HepG2 (cell line): ENCODE results near the gene SLC1A3. TPM values are rescaled to one million over a fixed set of nuclear protein-coding genes. Genes with fewer than 3 reads are reported as not detected.

Source experiments
- ATAC-seq: fragments of 200-7000 bp; cut with Tn5 transposase; 3 replicates; pipeline ENCODE4 v1.9.1; 2020; ENCODE audit warnings: mild to moderate bottlenecking, moderate library complexity
- BruUV-seq: library from RNA; stranded (reverse); fragments of 400-500 nt; replicated peaks from 2 replicates; lab custom pipeline; 2021; lab: Mats Ljungman, UMichigan
- CTCF ChIA-PET: fragments of 300-600 bp; formaldehyde crosslinking; extraction: SDS; loops from one replicate; lab custom pipeline; 2021; ENCODE audit warnings: low total read pairs, inconsistent platforms, low intra/inter-chr PET ratio; lab: Yijun Ruan, JAX
- POLR2A ChIA-PET: fragments of 350-600 bp; sonication (Branson Sonifier 250); formaldehyde crosslinking; loops from one replicate; lab custom pipeline; 2020; ENCODE audit warnings: antibody characterized with exemption, inconsistent platforms; lab: Yijun Ruan, JAX
- DNase-seq: peaks from one replicate; pipeline ENCODE4 v3.0.0-alpha.2; 2015; ENCODE audit warnings: low spot score
- FAIRE-seq: peaks from 3 replicates; lab custom pipeline; 2011; peaks lifted over from hg19 to GRCh38; lab: Jason Lieb, UNC
- H2AFZ ChIP-seq: one replicate; pipeline ENCODE4 v1.6.1; 2011; ENCODE audit warnings: low read length, inconsistent platforms
- H3K27ac ChIP-seq: fragments of 300-600 bp; 3 replicates; pipeline ENCODE4 v1.8.0; 2011; ENCODE audit warnings: mixed run types, mild to moderate bottlenecking, mixed read lengths, low read length, inconsistent platforms; ENCODE audit not compliant: insufficient read depth; ENCODE audit errors: extremely low read length
- H3K27me3 ChIP-seq, 2 experiments: fragments of 200-600 bp in 1 of 2; 2 replicates in 1 of 2; 3 replicates in 1 of 2; pipeline versions ENCODE4 v1.6.0 to v1.8.0; 2011; ENCODE audit warnings: low read length in 2 of 2, mild to moderate bottlenecking in 2 of 2, moderate library complexity in 2 of 2, inconsistent platforms in 1 of 2; ENCODE audit not compliant: insufficient read depth in 2 of 2, control insufficient read depth in 1 of 2
- H3K36me3 ChIP-seq, 2 experiments: fragments of 200-600 bp in 1 of 2; replicated peaks in 1 of 2; 2 replicates in 1 of 2; 3 replicates in 1 of 2; pipeline versions ENCODE4 v1.5.1 to v1.8.0; 2011; ENCODE audit warnings: low read length in 2 of 2, inconsistent platforms in 1 of 2; ENCODE audit not compliant: insufficient read depth in 2 of 2, control insufficient read depth in 1 of 2
- H3K4me1 ChIP-seq: 2 replicates; pipeline ENCODE4 v1.5.1; 2012; ENCODE audit warnings: low read length, inconsistent platforms; ENCODE audit not compliant: insufficient read depth
- H3K4me2 ChIP-seq: 2 replicates; pipeline ENCODE4 v1.6.0; 2011; ENCODE audit warnings: low read depth, low read length, inconsistent platforms
- H3K4me3 ChIP-seq, 3 experiments: fragments of 200-600 bp in 1 of 3; sonication (generic), shearing (Covaris generic) in 1 of 3; replicated peaks in 1 of 3; 2 replicates each; pipeline ENCODE4 v1.5.1; 2011 to 2016; ENCODE audit warnings: low read length in 3 of 3, inconsistent platforms in 2 of 3, low read depth in 2 of 3, mild to moderate bottlenecking in 2 of 3, control low read depth in 1 of 3, mixed read lengths in 1 of 3; ENCODE audit not compliant: insufficient read depth in 1 of 3
- H3K79me2 ChIP-seq: one replicate; pipeline ENCODE4 v1.6.1; 2011; ENCODE audit warnings: low read length, inconsistent platforms; ENCODE audit not compliant: insufficient read depth
- H3K9ac ChIP-seq: 2 replicates; pipeline ENCODE4 v1.6.0; 2011; ENCODE audit warnings: mild to moderate bottlenecking, low read depth, low read length, inconsistent platforms; ENCODE audit not compliant: insufficient read depth
- H3K9me3 ChIP-seq: 2 replicates; pipeline ENCODE4 v1.5.1; 2012; ENCODE audit warnings: mild to moderate bottlenecking, low read length
- H4K20me1 ChIP-seq: 2 replicates; pipeline ENCODE4 v1.6.0; 2011; ENCODE audit warnings: inconsistent platforms, mild to moderate bottlenecking, low read length, moderate library complexity; ENCODE audit not compliant: insufficient read depth
- GATAD1 ChIP-seq: IDR thresholded peaks from 2 replicates; pipeline ENCODE4 v1.6.1; 2016; ENCODE audit warnings: missing genetic modification reagents, missing compliant biosample characterization
- MIXL1 ChIP-seq: IDR thresholded peaks from 2 replicates; pipeline ENCODE4 v1.6.1; 2016
- MYNN ChIP-seq: sonication (generic); formaldehyde crosslinking; IDR thresholded peaks from 2 replicates; pipeline ENCODE4 v1.4.0; 2020; ENCODE audit warnings: mild to moderate bottlenecking, low read depth, missing genetic modification reagents
- NFE2L2 ChIP-seq: fragments of 150-350 bp; IDR thresholded peaks from 2 replicates; pipeline ENCODE4 v1.6.1; 2014; ENCODE audit warnings: low read length
- NR2F1 ChIP-seq, 2 experiments: fragments of 450-650 bp in 1 of 2; formaldehyde crosslinking in 1 of 2; IDR thresholded peaks; 2 replicates each; pipeline versions ENCODE4 v1.5.0 to v1.6.1; 2016 to 2020; ENCODE audit warnings: mild to moderate bottlenecking in 1 of 2, missing compliant biosample characterization in 1 of 2, missing genetic modification reagents in 1 of 2, moderate library complexity in 1 of 2
- SMAD1 ChIP-seq: sonication (generic); formaldehyde crosslinking; IDR thresholded peaks from 2 replicates; pipeline ENCODE4 v1.4.0; 2020; ENCODE audit warnings: missing genetic modification reagents, low read depth, mild to moderate bottlenecking, borderline replicate concordance
- SMYD3 ChIP-seq: sonication (generic); formaldehyde crosslinking; IDR thresholded peaks from 2 replicates; pipeline ENCODE4 v1.8.1; 2023; ENCODE audit warnings: mild to moderate bottlenecking, missing genetic modification reagents
- ZFP36L2 ChIP-seq: sonication (generic); formaldehyde crosslinking; IDR thresholded peaks from 2 replicates; pipeline ENCODE4 v1.4.0; 2020; ENCODE audit warnings: missing genetic modification reagents
- ZFYVE20 ChIP-seq: sonication (generic); formaldehyde crosslinking; IDR thresholded peaks from 2 replicates; pipeline ENCODE4 v1.8.0; 2023; ENCODE audit warnings: low read depth, mild to moderate bottlenecking, moderate library complexity, missing genetic modification reagents, borderline replicate concordance
- ZNF124 ChIP-seq: sonication (generic); formaldehyde crosslinking; IDR thresholded peaks from 2 replicates; pipeline ENCODE4 v1.4.0; 2020; ENCODE audit warnings: missing genetic modification reagents
- ZNF720 ChIP-seq: sonication (generic); formaldehyde crosslinking; IDR thresholded peaks from 2 replicates; pipeline ENCODE4 v1.4.0; 2020; ENCODE audit warnings: missing genetic modification reagents
- ZNF768 ChIP-seq: sonication (generic); formaldehyde crosslinking; IDR thresholded peaks from 2 replicates; pipeline ENCODE4 v1.4.0; 2020; ENCODE audit warnings: missing genetic modification reagents
- ZNF841 ChIP-seq: sonication (generic); formaldehyde crosslinking; IDR thresholded peaks from 2 replicates; pipeline ENCODE4 v1.8.1; 2023; ENCODE audit warnings: missing genetic modification reagents, borderline replicate concordance
- WGBS: methylation state at CpG from one replicate; pipeline ENCODE4 v1.1.6; 2017; ENCODE audit warnings: low lambda C conversion rate; 5-methylcytosine and 5-hydroxymethylcytosine counted together
- in situ Hi-C: cut with HindIII; loops from 2 replicates; pipeline ENCODE4 v1.10.0; 2017; ENCODE audit warnings: low pct_unique_long_range_greater_than_20kb; ENCODE audit not compliant: extremely low pct_ligation_motif_present
- intact Hi-C: fragments of 100-400 bp; cut with micrococcal nuclease; formaldehyde crosslinking; loops from one replicate; pipeline ENCODE4 v1.10.0; 2022; ENCODE audit not compliant: unreplicated experiment
- polyA plus RNA-seq, 8 experiments: library from polyadenylated mRNA; depleted of rRNA in 3 of 8; stranded (reverse) in 7 of 8; unstranded in 1 of 8; fragments of >200 nt; fragmentation: Illumina TruSeq in 4 of 8; extraction: Trizol in 4 of 8; gene quantifications; 2 replicates each; pipeline versions ENCODE4 v1.2.1 to v1.2.3, GENCODE V29; 2011 to 2016; ENCODE audit warnings: low read depth in 4 of 8, missing spikeins in 1 of 8, mixed read lengths in 1 of 8; ENCODE audit not compliant: insufficient read depth in 1 of 8
- total RNA-seq, 5 experiments: library from RNA; depleted of rRNA; stranded (reverse); fragments of >200 nt; fragmentation: Illumina TruSeq; extraction: Trizol; gene quantifications; 2 replicates each; pipeline ENCODE4 v1.2.3, GENCODE V29; 2016; ENCODE audit warnings: low read depth in 1 of 5
- TF ChIP-seq, protein P1 (sequence below): sonication (generic); formaldehyde crosslinking; IDR thresholded peaks from 2 replicates; pipeline ENCODE4 v1.5.0; 2020; ENCODE audit warnings: missing genetic modification reagents, mild to moderate bottlenecking, borderline replicate concordance
- TF ChIP-seq, protein P2 (sequence below): sonication (generic); formaldehyde crosslinking; IDR thresholded peaks from 2 replicates; pipeline ENCODE4 v1.8.0; 2022; ENCODE audit warnings: mild to moderate bottlenecking, missing genetic modification reagents, borderline replicate concordance
- TF ChIP-seq, protein P3 (sequence below): sonication (generic); formaldehyde crosslinking; IDR thresholded peaks from 2 replicates; pipeline ENCODE4 v1.4.0; 2020; ENCODE audit warnings: missing genetic modification reagents, borderline replicate concordance

SLC1A3 gene
- total and polyA plus RNA-seq, 2 of the 13 experiments (the other 11 are each of a cell fraction or from before 2014, with no cell fraction given), result 0.09 TPM; not detected in 1

DNA sequence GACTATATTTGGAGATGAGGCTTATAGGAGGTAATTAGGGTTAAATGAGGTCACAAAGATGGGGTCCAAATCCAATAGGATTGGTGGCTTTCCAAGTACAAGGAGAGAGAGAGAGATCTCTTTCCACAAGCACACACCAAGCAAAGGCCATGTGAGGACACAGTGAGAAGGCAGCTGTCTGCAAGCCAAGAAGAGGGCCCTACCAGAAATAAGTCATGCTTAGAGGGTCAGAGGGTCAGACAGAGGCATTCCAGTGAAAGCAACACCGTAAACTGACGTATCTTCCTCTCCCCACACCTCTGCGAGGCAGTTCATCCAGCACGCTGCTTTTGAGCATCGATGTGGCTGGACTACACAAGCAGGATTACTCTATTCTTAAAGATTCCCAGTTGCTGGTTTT, 87.9 kb downstream of the SLC1A3 start:
- Histone ChIP-seq H3K79me2 (no peaks in the 10 kb centered on the region), H3K27me3 (peaks cover 0 to 2% of the 10 kb centered on the region in 2 experiments; a peak in 1 of 5 replicates), H3K27ac (no peak overlapping the region), H2AFZ (no peak overlapping the region), H3K9me3 (no peaks in the 10 kb centered on the region)
- 38% methylated on average over 3 of the region's 5 CpGs for WGBS
- POLR2A ChIA-PET, result no interaction called here
- CTCF ChIA-PET, result interaction anchor here (2.0 kb wide), 1 partner anchor 279 kb away, joined by 9 read pairs; no protein-coding TSS in a partner anchor
- FAIRE-seq (no peak), DNase-seq (no peak)
- no peak for TF ChIP-seq SMAD1 (CRISPR knock-in tag)
- TF ChIP-seq, protein P1, sequence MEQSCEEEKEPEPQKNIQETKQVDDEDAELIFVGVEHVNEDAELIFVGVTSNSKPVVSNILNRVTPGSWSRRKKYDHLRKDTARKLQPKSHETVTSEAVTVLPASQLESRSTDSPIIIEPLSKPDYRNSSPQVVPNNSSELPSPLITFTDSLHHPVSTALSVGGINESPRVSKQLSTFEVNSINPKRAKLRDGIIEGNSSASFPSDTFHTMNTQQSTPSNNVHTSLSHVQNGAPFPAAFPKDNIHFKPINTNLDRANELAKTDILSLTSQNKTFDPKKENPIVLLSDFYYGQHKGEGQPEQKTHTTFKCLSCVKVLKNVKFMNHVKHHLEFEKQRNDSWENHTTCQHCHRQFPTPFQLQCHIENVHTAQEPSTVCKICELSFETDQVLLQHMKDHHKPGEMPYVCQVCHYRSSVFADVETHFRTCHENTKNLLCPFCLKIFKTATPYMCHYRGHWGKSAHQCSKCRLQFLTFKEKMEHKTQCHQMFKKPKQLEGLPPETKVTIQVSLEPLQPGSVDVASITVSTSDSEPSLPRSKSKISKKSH (CRISPR knock-in tag), result no peak
- no peak for TF ChIP-seq NFE2L2
- no peak for TF ChIP-seq ZFYVE20 (CRISPR knock-in tag)
- no peak for TF ChIP-seq ZNF720
- TF ChIP-seq ZFP36L2 (CRISPR knock-in tag), result no peak
- TF ChIP-seq, protein P2, sequence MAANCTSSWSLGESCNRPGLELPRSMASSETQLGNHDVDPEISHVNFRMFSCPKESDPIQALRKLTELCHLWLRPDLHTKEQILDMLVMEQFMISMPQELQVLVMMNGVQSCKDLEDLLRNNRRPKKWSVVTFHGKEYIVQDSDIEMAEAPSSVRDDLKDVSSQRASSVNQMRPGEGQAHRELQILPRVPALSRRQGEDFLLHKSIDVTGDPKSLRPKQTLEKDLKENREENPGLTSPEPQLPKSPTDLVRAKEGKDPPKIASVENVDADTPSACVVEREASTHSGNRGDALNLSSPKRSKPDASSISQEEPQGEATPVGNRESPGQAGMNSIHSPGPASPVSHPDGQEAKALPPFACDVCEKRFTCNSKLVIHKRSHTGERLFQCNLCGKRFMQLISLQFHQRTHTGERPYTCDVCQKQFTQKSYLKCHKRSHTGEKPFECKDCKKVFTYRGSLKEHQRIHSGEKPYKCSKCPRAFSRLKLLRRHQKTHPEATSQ, result no peak
- TF ChIP-seq MYNN (CRISPR knock-in tag), result no peak
- no peak for TF ChIP-seq NR2F1 (CRISPR knock-in tag; IDR thresholded peaks at IDR 0.05)
- TF ChIP-seq ZNF768, result no peak
- no peak for TF ChIP-seq ZNF841 (CRISPR knock-in tag)
- TF ChIP-seq MIXL1 (CRISPR knock-in tag), result no peak
- TF ChIP-seq, protein P3, sequence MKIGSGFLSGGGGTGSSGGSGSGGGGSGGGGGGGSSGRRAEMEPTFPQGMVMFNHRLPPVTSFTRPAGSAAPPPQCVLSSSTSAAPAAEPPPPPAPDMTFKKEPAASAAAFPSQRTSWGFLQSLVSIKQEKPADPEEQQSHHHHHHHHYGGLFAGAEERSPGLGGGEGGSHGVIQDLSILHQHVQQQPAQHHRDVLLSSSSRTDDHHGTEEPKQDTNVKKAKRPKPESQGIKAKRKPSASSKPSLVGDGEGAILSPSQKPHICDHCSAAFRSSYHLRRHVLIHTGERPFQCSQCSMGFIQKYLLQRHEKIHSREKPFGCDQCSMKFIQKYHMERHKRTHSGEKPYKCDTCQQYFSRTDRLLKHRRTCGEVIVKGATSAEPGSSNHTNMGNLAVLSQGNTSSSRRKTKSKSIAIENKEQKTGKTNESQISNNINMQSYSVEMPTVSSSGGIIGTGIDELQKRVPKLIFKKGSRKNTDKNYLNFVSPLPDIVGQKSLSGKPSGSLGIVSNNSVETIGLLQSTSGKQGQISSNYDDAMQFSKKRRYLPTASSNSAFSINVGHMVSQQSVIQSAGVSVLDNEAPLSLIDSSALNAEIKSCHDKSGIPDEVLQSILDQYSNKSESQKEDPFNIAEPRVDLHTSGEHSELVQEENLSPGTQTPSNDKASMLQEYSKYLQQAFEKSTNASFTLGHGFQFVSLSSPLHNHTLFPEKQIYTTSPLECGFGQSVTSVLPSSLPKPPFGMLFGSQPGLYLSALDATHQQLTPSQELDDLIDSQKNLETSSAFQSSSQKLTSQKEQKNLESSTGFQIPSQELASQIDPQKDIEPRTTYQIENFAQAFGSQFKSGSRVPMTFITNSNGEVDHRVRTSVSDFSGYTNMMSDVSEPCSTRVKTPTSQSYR (CRISPR knock-in tag), result no peak
- no peak for TF ChIP-seq GATAD1 (CRISPR knock-in tag)
- no peak for TF ChIP-seq ZNF124 (CRISPR knock-in tag)
- no peak for TF ChIP-seq SMYD3
- TF ChIP-seq, all 625 proteins: peak for 0
- in situ Hi-C loops (loop anchor here (5.0 to 25.0 kb wide), 3 partner anchors 277 to 632 kb away; partner anchors contain the start of gene UGT3A2), intact Hi-C loops (loop anchor here (10.0 kb wide), 1 partner anchor 620 kb away; no protein-coding TSS in a partner anchor)
- no peak overlapping the region for H3K4me2 ChIP-seq
- no peak overlapping the region for H3K4me3 ChIP-seq
- BruUV-seq, result no TSS peak
- no peaks in the 10 kb centered on the region for H4K20me1 ChIP-seq
- no peak overlapping the region for H3K9ac ChIP-seq
- peaks cover 4% of the 10 kb centered on the region; the same call in 1 of the 2 replicates for H3K4me1 ChIP-seq
- no peak for ATAC-seq
- H3K36me3 ChIP-seq, result no peaks in the 10 kb centered on the region
